DOHH2 (cell line): Measurements from ENCODE around the gene PRPS1.

Experiments used
- H3F3A ChIP-seq: fragments of 200-600 bp; sonication (generic), shearing (Covaris generic); 2 replicates; pipeline ENCODE4 v1.6.0; 2016; ENCODE audit warnings: antibody characterized with exemption, mild to moderate bottlenecking; ENCODE audit not compliant: control insufficient read depth, insufficient read depth
- H3K27ac ChIP-seq: fragments of 200-600 bp; sonication (generic); 2 replicates; pipeline ENCODE4 v1.5.1; 2014; ENCODE audit warnings: low read depth, mild to moderate bottlenecking, low read length, moderate library complexity
- H3K27me3 ChIP-seq: fragments of 200-600 bp; sonication (generic); 2 replicates; pipeline ENCODE4 v1.6.1; 2014; ENCODE audit warnings: mild to moderate bottlenecking, low read length, mixed read lengths; ENCODE audit not compliant: control insufficient read depth
- H3K36me3 ChIP-seq: fragments of 200-600 bp; sonication (generic); 2 replicates; pipeline ENCODE4 v1.6.1; 2014; ENCODE audit warnings: mild to moderate bottlenecking, low read length, moderate library complexity, mixed read lengths; ENCODE audit not compliant: control insufficient read depth
- H3K4me1 ChIP-seq: fragments of 200-600 bp; sonication (generic); 2 replicates; pipeline ENCODE4 v1.6.1; 2014; ENCODE audit warnings: mild to moderate bottlenecking, low read length, mixed read lengths; ENCODE audit not compliant: control insufficient read depth
- H3K4me2 ChIP-seq: fragments of 200-600 bp; sonication (generic); 2 replicates; pipeline ENCODE4 v1.6.0; 2014; ENCODE audit warnings: mild to moderate bottlenecking, low read length, moderate library complexity
- H3K4me3 ChIP-seq: fragments of 200-600 bp; sonication (generic); 2 replicates; pipeline ENCODE4 v1.5.1; 2014; ENCODE audit warnings: mild to moderate bottlenecking, low read length, mixed read lengths
- H3K79me2 ChIP-seq: fragments of 200-600 bp; sonication (generic); 2 replicates; pipeline ENCODE4 v1.6.1; 2014; ENCODE audit warnings: mild to moderate bottlenecking, low read length, mixed read lengths; ENCODE audit not compliant: control insufficient read depth
- H3K9me2 ChIP-seq: fragments of 200-600 bp; sonication (generic); replicated peaks from 2 replicates; pipeline ENCODE4 v1.6.1; 2014; ENCODE audit warnings: mild to moderate bottlenecking, low read length, mixed read lengths; ENCODE audit not compliant: control insufficient read depth
- H3K9me3 ChIP-seq: fragments of 200-600 bp; sonication (generic); 2 replicates; pipeline ENCODE4 v1.6.1; 2014; ENCODE audit warnings: antibody characterized with exemption, low read length, mixed read lengths; ENCODE audit not compliant: control insufficient read depth, insufficient read depth
- H4K20me1 ChIP-seq: fragments of 200-600 bp; sonication (generic); 2 replicates; pipeline ENCODE4 v1.6.0; 2014; ENCODE audit warnings: low read depth, mild to moderate bottlenecking, antibody characterized with exemption, low read length, moderate library complexity; ENCODE audit not compliant: control insufficient read depth, insufficient read depth
- CTCF ChIP-seq: fragments of 200-600 bp; sonication (generic); IDR thresholded peaks from one replicate; pipeline ENCODE4 v1.5.1; 2014; ENCODE audit warnings: antibody characterized with exemption, mild to moderate bottlenecking, low read depth, low read length; ENCODE audit not compliant: poor library complexity, severe bottlenecking
- EZH2phosphoT487 ChIP-seq: fragments of 200-600 bp; sonication (generic); IDR thresholded peaks from 2 replicates; pipeline ENCODE4 v1.6.1; 2017; ENCODE audit warnings: borderline replicate concordance, mild to moderate bottlenecking, antibody characterized with exemption, low read length, moderate library complexity, mixed read lengths

PRPS1 gene

DNA sequence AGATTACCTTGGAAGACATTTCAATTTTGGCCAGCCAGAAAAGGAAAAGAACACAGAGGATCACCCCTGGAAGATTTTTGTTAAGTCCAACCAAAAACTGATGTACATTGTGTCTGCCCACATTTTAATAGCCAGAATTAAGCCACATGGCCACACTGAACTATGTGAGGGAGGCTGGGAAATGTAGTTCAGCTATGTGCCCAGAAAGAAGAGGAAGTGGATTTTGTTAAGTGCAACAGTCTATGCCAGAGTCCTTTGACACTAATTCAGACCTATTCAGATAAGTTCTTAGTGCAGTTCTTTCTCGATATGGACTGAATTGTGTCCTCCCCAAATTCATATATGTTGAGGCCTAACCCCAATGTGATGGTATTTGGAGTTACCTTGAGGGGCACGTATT, 18.4 kb downstream of the PRPS1 start:
- H4K20me1 ChIP-seq, result no peaks in the 10 kb centered on the region
- no peaks in the 10 kb centered on the region for H3K27me3 ChIP-seq
- no peak overlapping the region for H3K27ac ChIP-seq
- no peaks in the 10 kb centered on the region for H3K79me2 ChIP-seq
- no peaks in the 10 kb centered on the region for H3K4me1 ChIP-seq
- TF ChIP-seq EZH2phosphoT487, result no peak
- no peak for TF ChIP-seq CTCF
- no peaks in the 10 kb centered on the region for H3F3A ChIP-seq
- H3K9me2 ChIP-seq, result no peaks in the 10 kb centered on the region
- H3K4me2 ChIP-seq, result no peak overlapping the region
- H3K9me3 ChIP-seq, result no peaks in the 10 kb centered on the region
- peaks cover 56% of the 10 kb centered on the region for H3K36me3 ChIP-seq
- H3K4me3 ChIP-seq, result no peak overlapping the region

DNA sequence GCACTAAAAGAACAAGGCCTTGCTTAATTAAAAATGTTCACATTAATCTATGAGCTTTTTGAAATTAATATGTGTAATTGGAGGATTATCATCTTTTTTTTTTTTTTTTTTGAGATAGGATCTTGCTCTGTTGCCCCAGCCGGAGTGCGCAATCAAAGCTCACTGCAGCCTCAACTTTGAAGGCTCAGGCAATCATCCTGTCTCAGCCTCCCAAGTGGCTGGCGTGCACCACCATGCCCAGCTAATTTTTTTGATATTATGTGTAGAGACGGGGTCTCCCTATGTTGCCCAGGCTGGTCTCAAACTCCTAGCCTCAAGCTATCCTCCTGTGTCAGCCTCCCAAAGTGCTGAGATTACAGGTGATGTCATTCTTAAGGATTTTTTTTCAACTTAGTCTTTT, 20.0 kb downstream of the PRPS1 start:
- Histone ChIP-seq H3K36me3 (peaks cover 40% of the 10 kb centered on the region), H3K9me3 (no peaks in the 10 kb centered on the region), H3K27ac (no peak overlapping the region), H4K20me1 (no peaks in the 10 kb centered on the region), H3K4me3 (no peak overlapping the region), H3K27me3 (no peaks in the 10 kb centered on the region), H3K4me2 (no peak overlapping the region), H3K4me1 (no peaks in the 10 kb centered on the region), H3F3A (no peaks in the 10 kb centered on the region), H3K79me2 (no peaks in the 10 kb centered on the region), H3K9me2 (no peaks in the 10 kb centered on the region)
- TF ChIP-seq EZH2phosphoT487 (no peak), CTCF (no peak)

DNA sequence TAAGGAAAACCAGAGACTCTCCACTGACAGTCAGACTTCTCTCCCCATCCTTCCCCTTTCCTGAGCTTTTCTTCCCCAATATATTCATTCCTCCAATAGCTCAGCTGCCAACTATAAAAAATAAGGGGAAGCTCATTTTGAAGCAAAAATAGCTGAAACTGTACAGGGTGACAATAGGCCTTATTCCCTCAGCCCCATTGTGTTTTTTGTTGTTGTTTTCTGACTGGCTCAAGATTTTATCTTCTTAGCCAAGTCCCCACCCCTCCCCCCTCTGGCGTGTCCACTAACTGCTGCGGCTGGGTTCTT, 26.2 kb downstream of the PRPS1 start:
- no peaks in the 10 kb centered on the region for H3K27me3 ChIP-seq
- no peaks in the 10 kb centered on the region for H3K9me3 ChIP-seq
- H3K79me2 ChIP-seq, result no peaks in the 10 kb centered on the region
- no peaks in the 10 kb centered on the region for H3K9me2 ChIP-seq
- H3F3A ChIP-seq, result no peaks in the 10 kb centered on the region
- TF ChIP-seq EZH2phosphoT487 (no peak), CTCF (no peak)
- no peak overlapping the region for H3K4me3 ChIP-seq
- H3K4me2 ChIP-seq, result peak overlapping the region; percentile 14; the same call in 1 of the 2 replicates
- H3K36me3 ChIP-seq, result peaks cover 7% of the 10 kb centered on the region
- H3K27ac ChIP-seq, result no peak overlapping the region
- no peaks in the 10 kb centered on the region for H4K20me1 ChIP-seq
- peaks cover 11% of the 10 kb centered on the region for H3K4me1 ChIP-seq
